Loucy (cell line): ENCODE results near the gene CDH13.

Source experiments
- EZH2phosphoT487 ChIP-seq: fragments of 200-600 bp; IDR thresholded peaks from 2 replicates; pipeline ENCODE4 v1.6.1; 2018; ENCODE audit warnings: antibody characterized with exemption, mild to moderate bottlenecking, moderate library complexity, borderline replicate concordance
- TF ChIP-seq, protein P1 (sequence below): fragments of 200-600 bp; sonication (generic); conservative IDR thresholded peaks from 2 replicates; pipeline ENCODE4 v1.5.1; 2014; ENCODE audit warnings: mild to moderate bottlenecking, antibody characterized with exemption, low read length

DNA sequence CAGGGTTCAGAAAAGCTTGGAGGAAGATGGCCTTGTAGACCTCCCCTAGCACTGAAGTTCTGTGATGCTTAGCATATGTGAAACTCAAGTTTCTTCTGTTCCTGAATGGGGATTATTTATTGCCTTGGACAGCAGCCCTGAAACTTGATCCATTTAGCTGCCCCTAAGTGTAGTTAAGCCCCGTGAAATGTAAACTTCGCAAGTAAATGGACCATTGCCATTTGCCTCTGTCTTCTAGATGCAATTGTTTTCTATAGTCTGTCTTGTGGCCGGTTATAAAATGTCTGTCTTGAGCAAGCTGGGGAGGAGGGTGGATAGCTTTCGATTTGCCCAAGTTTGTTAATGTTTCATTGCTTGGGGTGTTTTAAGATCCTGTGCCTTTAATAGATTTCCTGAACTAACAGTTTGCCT is 261.8 kb downstream of the CDH13 start:
- TF ChIP-seq, protein P1, sequence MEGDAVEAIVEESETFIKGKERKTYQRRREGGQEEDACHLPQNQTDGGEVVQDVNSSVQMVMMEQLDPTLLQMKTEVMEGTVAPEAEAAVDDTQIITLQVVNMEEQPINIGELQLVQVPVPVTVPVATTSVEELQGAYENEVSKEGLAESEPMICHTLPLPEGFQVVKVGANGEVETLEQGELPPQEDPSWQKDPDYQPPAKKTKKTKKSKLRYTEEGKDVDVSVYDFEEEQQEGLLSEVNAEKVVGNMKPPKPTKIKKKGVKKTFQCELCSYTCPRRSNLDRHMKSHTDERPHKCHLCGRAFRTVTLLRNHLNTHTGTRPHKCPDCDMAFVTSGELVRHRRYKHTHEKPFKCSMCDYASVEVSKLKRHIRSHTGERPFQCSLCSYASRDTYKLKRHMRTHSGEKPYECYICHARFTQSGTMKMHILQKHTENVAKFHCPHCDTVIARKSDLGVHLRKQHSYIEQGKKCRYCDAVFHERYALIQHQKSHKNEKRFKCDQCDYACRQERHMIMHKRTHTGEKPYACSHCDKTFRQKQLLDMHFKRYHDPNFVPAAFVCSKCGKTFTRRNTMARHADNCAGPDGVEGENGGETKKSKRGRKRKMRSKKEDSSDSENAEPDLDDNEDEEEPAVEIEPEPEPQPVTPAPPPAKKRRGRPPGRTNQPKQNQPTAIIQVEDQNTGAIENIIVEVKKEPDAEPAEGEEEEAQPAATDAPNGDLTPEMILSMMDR = no peak
- TF ChIP-seq EZH2phosphoT487 = no peak
